GM18499 (cell line): ENCODE results near the gene MARCHF3.
"Not testable (repeated sequence)": the region's sequence is repeated elsewhere in the genome, so short reads cannot be mapped to it uniquely, and the experiment has no call there.

Experiments
- ATAC-seq: cut with Tn5 transposase; IDR thresholded peaks from one replicate; pipeline ENCODE4 v1.9.1; 2021; ENCODE audit warnings: moderate number of reproducible peaks; ENCODE audit not compliant: insufficient read depth, unreplicated experiment

The MARCHF3 gene

GRCh38 chr5:127014573-127014972 lies 15.8 kb downstream of the MARCHF3 start:
- peak; percentile 39 for ATAC-seq

- ATAC-seq: no peak
Observed at GRCh38 chr5:127013407-127013806, 17.0 kb downstream of the MARCHF3 start.

GRCh38 chr5:127012916-127013315 lies 17.4 kb downstream of the MARCHF3 start:
- ATAC-seq: no peak

GRCh38 chr5:127011961-127012644 lies 18.3 kb downstream of the MARCHF3 start:
- peak; percentile 69 for ATAC-seq

- ATAC-seq: no peak
Observed at GRCh38 chr5:127011153-127011552, 19.2 kb downstream of the MARCHF3 start.

- ATAC-seq: no peak
Observed at GRCh38 chr5:127010362-127010761, 20.0 kb downstream of the MARCHF3 start.

GRCh38 chr5:127009784-127010183 lies 20.6 kb downstream of the MARCHF3 start:
- no peak for ATAC-seq

- ATAC-seq: no peak
Observed at GRCh38 chr5:127008300-127008975, 21.9 kb downstream of the MARCHF3 start.

GRCh38 chr5:127007522-127007921 lies 22.8 kb downstream of the MARCHF3 start:
- no peak for ATAC-seq

- no peak for ATAC-seq
Observed at GRCh38 chr5:127006744-127007143, 23.6 kb downstream of the MARCHF3 start.

- ATAC-seq: not testable (repeated sequence)
Observed at GRCh38 chr5:127005282-127005681, 25.1 kb downstream of the MARCHF3 start.

- no peak for ATAC-seq
Observed at GRCh38 chr5:127004721-127005120, 25.6 kb downstream of the MARCHF3 start.

- ATAC-seq: no peak
Observed at GRCh38 chr5:127003798-127004495, 26.4 kb downstream of the MARCHF3 start.

GRCh38 chr5:127002390-127002789 lies 28.0 kb downstream of the MARCHF3 start:
- no peak for ATAC-seq

GRCh38 chr5:127001621-127002296 lies 28.6 kb downstream of the MARCHF3 start:
- no peak for ATAC-seq

- no peak for ATAC-seq
Observed at GRCh38 chr5:126998895-126999570, 31.3 kb downstream of the MARCHF3 start.

GRCh38 chr5:126998201-126998631 lies 32.1 kb downstream of the MARCHF3 start:
- ATAC-seq: no peak

GRCh38 chr5:126995689-126996088 lies 34.7 kb downstream of the MARCHF3 start:
- ATAC-seq: no peak

- ATAC-seq: no peak
Observed at GRCh38 chr5:126995039-126995438, 35.3 kb downstream of the MARCHF3 start.

GRCh38 chr5:126994485-126994884 lies 35.9 kb downstream of the MARCHF3 start:
- no peak for ATAC-seq
